ENCODE data around the gene CFAP46. TPM values are rescaled to one million over a fixed set of nuclear protein-coding genes. Genes with fewer than 3 reads are reported as not detected.
"Not testable (repeated sequence)": the region's sequence is repeated elsewhere in the genome, so short reads cannot be mapped to it uniquely, and the experiment has no call there.

CFAP46 gene
- total and polyA plus RNA-seq, 9 donors = 0.22 to 1.1 (median 0.61) TPM

GRCh38 chr10:132793871-132794849 is 148.2 kb downstream of the CFAP46 start:
- no peaks in the 10 kb centered on the region for H3K9me3 ChIP-seq (replicated peaks; ENCODE audit: control insufficient read depth, low read depth, low read length)
- peaks cover 67% of the 10 kb centered on the region for H3K27me3 ChIP-seq (ENCODE audit: control insufficient read depth, insufficient read depth, low read length)
- H3K27ac ChIP-seq (ENCODE audit: low read length) = no peak overlapping the region
- DNase-seq = no peak
- WGBS (ENCODE audit: insufficient coverage) = 36% methylated on average over 51 of the region's 57 CpGs
- H3K36me3 ChIP-seq (ENCODE audit: control insufficient read depth, insufficient read depth, low read length) = no peaks in the 10 kb centered on the region
- peaks cover 7% of the 10 kb centered on the region for H3K4me1 ChIP-seq (ENCODE audit: control insufficient read depth, insufficient read depth, low read length)
- no peak overlapping the region for H3K4me3 ChIP-seq (ENCODE audit: low read length)

- Histone ChIP-seq H3K4me3 (ENCODE audit: low read length) (no peak overlapping the region), H3K4me1 (ENCODE audit: control insufficient read depth, insufficient read depth, low read length) (peaks cover 10% of the 10 kb centered on the region), H3K36me3 (ENCODE audit: control insufficient read depth, insufficient read depth, low read length) (no peaks in the 10 kb centered on the region), H3K27me3 (ENCODE audit: control insufficient read depth, insufficient read depth, low read length) (peaks cover 76% of the 10 kb centered on the region), H3K27ac (ENCODE audit: low read length) (no peak overlapping the region), H3K9me3 (replicated peaks; ENCODE audit: control insufficient read depth, low read depth, low read length) (no peaks in the 10 kb centered on the region)
- DNase-seq = no peak
- WGBS (ENCODE audit: insufficient coverage) = 73% methylated on average over 8 of the region's 9 CpGs
Measured at GRCh38 chr10:132793213-132793612, 149.2 kb downstream of the CFAP46 start.

- Histone ChIP-seq H3K27ac (ENCODE audit: low read length) (no peak overlapping the region), H3K27me3 (ENCODE audit: control insufficient read depth, insufficient read depth, low read length) (peaks cover 81% of the 10 kb centered on the region), H3K36me3 (ENCODE audit: control insufficient read depth, insufficient read depth, low read length) (no peaks in the 10 kb centered on the region), H3K9me3 (replicated peaks; ENCODE audit: control insufficient read depth, low read depth, low read length) (no peaks in the 10 kb centered on the region), H3K4me3 (ENCODE audit: low read length) (no peak overlapping the region), H3K4me1 (ENCODE audit: control insufficient read depth, insufficient read depth, low read length) (peaks cover 14% of the 10 kb centered on the region)
- no peak for DNase-seq
- 77% methylated on average over 17 of the region's 17 CpGs for WGBS (ENCODE audit: insufficient coverage)
Measured at GRCh38 chr10:132792796-132793195, 149.6 kb downstream of the CFAP46 start.

GRCh38 chr10:132792099-132792498 is 150.3 kb downstream of the CFAP46 start:
- Histone ChIP-seq H3K4me1 (ENCODE audit: control insufficient read depth, insufficient read depth, low read length) (peaks cover 15% of the 10 kb centered on the region), H3K27me3 (ENCODE audit: control insufficient read depth, insufficient read depth, low read length) (peaks cover 87% of the 10 kb centered on the region)
- DNase-seq; H3K36me3 ChIP-seq (ENCODE audit: control insufficient read depth, insufficient read depth, low read length); H3K27ac ChIP-seq (ENCODE audit: low read length); H3K9me3 ChIP-seq (replicated peaks; ENCODE audit: control insufficient read depth, low read depth, low read length); H3K4me3 ChIP-seq (ENCODE audit: low read length): not testable (repeated sequence)
- 96% methylated on average over 29 of the region's 33 CpGs for WGBS (ENCODE audit: insufficient coverage)

- Histone ChIP-seq H3K36me3 (ENCODE audit: control insufficient read depth, insufficient read depth, low read length) (no peaks in the 10 kb centered on the region), H3K9me3 (replicated peaks; ENCODE audit: control insufficient read depth, low read depth, low read length) (no peaks in the 10 kb centered on the region), H3K4me1 (ENCODE audit: control insufficient read depth, insufficient read depth, low read length) (peaks cover 19% of the 10 kb centered on the region), H3K4me3 (ENCODE audit: low read length) (no peak overlapping the region), H3K27me3 (ENCODE audit: control insufficient read depth, insufficient read depth, low read length) (peaks cover 91% of the 10 kb centered on the region), H3K27ac (ENCODE audit: low read length) (no peak overlapping the region)
- WGBS (ENCODE audit: insufficient coverage) = 56% methylated on average over 16 of the region's 31 CpGs
- DNase-seq = no peak
Measured at GRCh38 chr10:132790934-132791829, 151.2 kb downstream of the CFAP46 start.

- no peak for DNase-seq
- Histone ChIP-seq H3K27ac (ENCODE audit: low read length) (no peak overlapping the region), H3K27me3 (ENCODE audit: control insufficient read depth, insufficient read depth, low read length) (peaks cover 88% of the 10 kb centered on the region), H3K9me3 (replicated peaks; ENCODE audit: control insufficient read depth, low read depth, low read length) (no peaks in the 10 kb centered on the region), H3K36me3 (ENCODE audit: control insufficient read depth, insufficient read depth, low read length) (no peaks in the 10 kb centered on the region), H3K4me1 (ENCODE audit: control insufficient read depth, insufficient read depth, low read length) (peaks cover 20% of the 10 kb centered on the region), H3K4me3 (ENCODE audit: low read length) (no peak overlapping the region)
- WGBS (ENCODE audit: insufficient coverage) = 49% methylated on average over 7 of the region's 7 CpGs
Measured at GRCh38 chr10:132790470-132790869, 151.9 kb downstream of the CFAP46 start.

GRCh38 chr10:132789659-132790148 is 152.7 kb downstream of the CFAP46 start:
- DNase-seq = no peak
- Histone ChIP-seq H3K27ac (ENCODE audit: low read length) (no peak overlapping the region), H3K9me3 (replicated peaks; ENCODE audit: control insufficient read depth, low read depth, low read length) (no peaks in the 10 kb centered on the region), H3K4me1 (ENCODE audit: control insufficient read depth, insufficient read depth, low read length) (peaks cover 21% of the 10 kb centered on the region), H3K4me3 (ENCODE audit: low read length) (no peak overlapping the region), H3K36me3 (ENCODE audit: control insufficient read depth, insufficient read depth, low read length) (no peaks in the 10 kb centered on the region), H3K27me3 (ENCODE audit: control insufficient read depth, insufficient read depth, low read length) (peaks cover 89% of the 10 kb centered on the region)
- WGBS (ENCODE audit: insufficient coverage) = 59% methylated on average over 7 of the region's 15 CpGs

- H3K4me3 ChIP-seq (ENCODE audit: low read length) = no peak overlapping the region
- 2% methylated on average over 30 of the region's 30 CpGs for WGBS (ENCODE audit: insufficient coverage)
- DNase-seq = no peak
- peaks cover 90% of the 10 kb centered on the region for H3K27me3 ChIP-seq (ENCODE audit: control insufficient read depth, insufficient read depth, low read length)
- H3K9me3 ChIP-seq (replicated peaks; ENCODE audit: control insufficient read depth, low read depth, low read length) = no peaks in the 10 kb centered on the region
- no peaks in the 10 kb centered on the region for H3K36me3 ChIP-seq (ENCODE audit: control insufficient read depth, insufficient read depth, low read length)
- H3K4me1 ChIP-seq (ENCODE audit: control insufficient read depth, insufficient read depth, low read length) = peaks cover 19% of the 10 kb centered on the region
- H3K27ac ChIP-seq (ENCODE audit: low read length) = no peak overlapping the region
Measured at GRCh38 chr10:132788831-132789219, 153.5 kb downstream of the CFAP46 start.

- Histone ChIP-seq H3K4me1 (ENCODE audit: control insufficient read depth, insufficient read depth, low read length) (peaks cover 15% of the 10 kb centered on the region), H3K9me3 (replicated peaks; ENCODE audit: control insufficient read depth, low read depth, low read length) (no peaks in the 10 kb centered on the region), H3K36me3 (ENCODE audit: control insufficient read depth, insufficient read depth, low read length) (no peaks in the 10 kb centered on the region), H3K27ac (ENCODE audit: low read length) (no peak overlapping the region), H3K27me3 (ENCODE audit: control insufficient read depth, insufficient read depth, low read length) (peaks cover 90% of the 10 kb centered on the region), H3K4me3 (ENCODE audit: low read length) (no peak overlapping the region)
- WGBS (ENCODE audit: insufficient coverage) = 1% methylated on average over 75 of the region's 79 CpGs
- DNase-seq = no peak
Measured at GRCh38 chr10:132788180-132788830, 154.1 kb downstream of the CFAP46 start.

All from muscle of leg (tissue), 11 donors.